ENCODE data around the gene GABRA5.

DNA sequence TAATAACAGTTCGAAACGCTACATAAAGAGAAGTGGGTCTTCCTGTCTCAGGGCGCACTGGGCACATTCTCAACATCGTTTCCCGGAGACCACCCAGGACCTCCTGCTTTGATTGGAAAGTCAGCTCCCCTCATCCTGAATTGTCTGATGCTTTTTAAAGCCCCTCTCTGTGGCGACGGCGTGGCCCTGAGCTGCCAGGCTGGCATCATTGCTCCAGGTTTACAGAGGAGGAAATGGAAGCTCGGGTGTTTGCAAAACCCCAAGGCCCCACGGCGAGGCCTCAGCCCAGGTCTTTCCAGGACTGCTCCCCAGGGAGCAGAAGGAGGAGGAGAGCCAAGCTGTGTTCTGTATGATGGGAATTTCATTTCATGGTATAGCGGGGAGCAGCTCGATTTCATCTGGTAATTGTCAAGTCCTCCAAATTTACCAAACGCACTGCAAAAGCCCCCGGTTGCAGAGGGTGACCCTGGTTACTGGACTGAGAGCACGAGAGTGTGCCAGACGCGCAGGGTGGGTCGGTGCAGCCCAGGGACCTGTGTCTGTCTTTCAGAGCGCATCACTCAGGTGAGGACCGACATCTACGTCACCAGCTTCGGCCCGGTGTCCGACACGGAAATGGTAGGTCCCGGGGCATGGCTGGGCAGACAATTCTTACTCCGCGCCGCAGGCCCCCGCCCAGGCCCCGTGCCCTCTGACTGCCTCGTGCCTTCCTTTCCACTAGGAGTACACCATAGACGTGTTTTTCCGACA, 15.9 kb downstream of the GABRA5 start:
- TF ChIP-seq POLR2A (IDR thresholded peaks at IDR 0.05; ENCODE audit: low read depth, low read length) (no peak), TAF1 (IDR thresholded peaks at IDR 0.05; ENCODE audit: low read depth, low read length) (no peak), POLR2AphosphoS5 (IDR thresholded peaks at IDR 0.05; ENCODE audit: low read depth, low read length) (no peak), SPI1 (IDR thresholded peaks at IDR 0.05; ENCODE audit: low read depth, low read length) (no peak), POU2F2 (IDR thresholded peaks at IDR 0.05; ENCODE audit: low read depth, low read length) (no peak)
